Measurements from ENCODE around the gene DOCK2. TPM values are rescaled to one million over a fixed set of nuclear protein-coding genes. Genes with fewer than 3 reads are reported as not detected.

The DOCK2 gene
- total and polyA plus RNA-seq, 9 of the 15 experiments (the other 6 are each of a cell fraction or from before 2014, with no cell fraction given) = 4.5 to 42.6 (median 20.5) TPM

- TF ChIP-seq USF2 (CRISPR knock-in tag; IDR thresholded peaks at IDR 0.05) (no peak), ZNF561 (CRISPR knock-in tag; conservative IDR thresholded peaks at IDR 0.05) (no peak), TRIM25 (IDR thresholded peaks at IDR 0.05; ENCODE audit: borderline replicate concordance) (no peak), SETDB1 (IDR thresholded peaks at IDR 0.05; ENCODE audit: low read length) (no peak), EZH2 (IDR thresholded peaks at IDR 0.05; ENCODE audit: borderline replicate concordance, low read depth, low read length) (no peak)
Measured at GRCh38 chr5:170076211-170076610, 439.1 kb downstream of the DOCK2 start (continued).

- Histone ChIP-seq H3K4me3 (no peak overlapping the region), H3K36me3 (ENCODE audit: control insufficient read depth, insufficient read depth, low read length) (no peaks in the 10 kb centered on the region), H3K4me1 (replicated peaks in 1 of 2; ENCODE audit: control insufficient read depth in 2 of 2, insufficient read depth in 2 of 2, low read length in 2 of 2) (no peaks in the 10 kb centered on the region), H3K9me1 (ENCODE audit: control insufficient read depth, insufficient read depth, low read length) (no peaks in the 10 kb centered on the region), H3K27me3 (ENCODE audit: control insufficient read depth in 2 of 2, insufficient read depth in 2 of 2, low read length in 2 of 2) (no peaks in the 10 kb centered on the region; a peak in 1 of 5 replicates), H4K20me1 (replicated peaks; ENCODE audit: control insufficient read depth, insufficient read depth, low read length) (no peaks in the 10 kb centered on the region; the same call in 1 of the 2 replicates), H2AFZ (ENCODE audit: low read depth, low read length) (no peak overlapping the region), H3K79me2 (ENCODE audit: control insufficient read depth, insufficient read depth, low read length) (no peaks in the 10 kb centered on the region), H3K9ac (ENCODE audit: insufficient read depth in 1 of 2, low read depth in 2 of 2, low read length in 2 of 2) (no peak overlapping the region), H3K9me3 (replicated peaks; ENCODE audit: control insufficient read depth, insufficient read depth, low read depth, low read length) (no peaks in the 10 kb centered on the region), H3K27ac (ENCODE audit: extremely low read depth, low read depth, low read length) (no peak overlapping the region), H3K4me2 (ENCODE audit: insufficient read depth, low read length) (no peak overlapping the region)
- intact Hi-C loops (cut with micrococcal nuclease) = no loop called here
- ATAC-seq (no peak), FAIRE-seq (no peak), DNase-seq (ENCODE audit: extremely low read depth in 1 of 4, low spot score in 3 of 4) (no peak)
- in situ Hi-C loops (cut with MboI) = no loop called here
- BruUV-seq (replicated peaks) = no TSS peak
- ChIA-PET CTCF (ENCODE audit: low intra/inter-chr PET ratio) (no interaction called here), POLR2A (no interaction called here)
- no peak for TF ChIP-seq ZNF24 (IDR thresholded peaks at IDR 0.05)
- TF ChIP-seq SNAPC5 (CRISPR knock-in tag; IDR thresholded peaks at IDR 0.05) = no peak
- no peak for TF ChIP-seq TAL1 (IDR thresholded peaks at IDR 0.05)
- no peak for TF ChIP-seq ZBTB49 (CRISPR knock-in tag; IDR thresholded peaks at IDR 0.05; ENCODE audit: borderline replicate concordance)
- TF ChIP-seq ESRRA (IDR thresholded peaks at IDR 0.05; ENCODE audit: borderline replicate concordance, low read depth) = no peak
- no peak for TF ChIP-seq MAX (CRISPR knock-in tag; IDR thresholded peaks at IDR 0.05)
- TF ChIP-seq OTX1 (CRISPR knock-in tag; IDR thresholded peaks at IDR 0.05) = no peak
- TF ChIP-seq NFRKB (IDR thresholded peaks at IDR 0.05; ENCODE audit: low read depth) = no peak
Measured at GRCh38 chr5:170076739-170077138, 439.7 kb downstream of the DOCK2 start.

Data from K562 (cell line).